Thyroid gland (tissue), 4 donors: ENCODE measurements around the gene GBGT1. TPM values are rescaled to one million over a fixed set of nuclear protein-coding genes. Genes with fewer than 3 reads are reported as not detected.
"Not testable (repeated sequence)": the region's sequence is repeated elsewhere in the genome, so short reads cannot be mapped to it uniquely, and the experiment has no call there.

Experiments used
- DNase-seq, 2 donors: peaks; one replicate each; pipeline ENCODE4 v3.0.0-alpha.2; 2019
- H3K27ac ChIP-seq, 3 donors: fragments of 200-600 bp; sonication (generic); 1 replicate in 2 of 3; 2 replicates in 1 of 3; pipeline ENCODE4 v1.5.1; 2016 to 2019; ENCODE audit warnings: mild to moderate bottlenecking in 1 of 3, moderate library complexity in 1 of 3
- H3K27me3 ChIP-seq: fragments of 200-600 bp; sonication (generic); one replicate; pipeline ENCODE4 v1.5.1; 2019
- H3K36me3 ChIP-seq, 2 donors: fragments of 200-600 bp; sonication (generic); one replicate each; pipeline ENCODE4 v1.5.1; 2016 to 2019
- H3K4me1 ChIP-seq, 2 donors: fragments of 200-600 bp; sonication (generic); one replicate each; pipeline ENCODE4 v1.5.1; 2017 to 2019
- H3K4me3 ChIP-seq, 3 donors: fragments of 200-600 bp; sonication (generic); replicated peaks in 1 of 3; 1 replicate in 2 of 3; 2 replicates in 1 of 3; pipeline ENCODE4 v1.5.1; 2016; ENCODE audit warnings: mild to moderate bottlenecking in 1 of 3
- H3K9me3 ChIP-seq: fragments of 200-600 bp; sonication (generic); one replicate; pipeline ENCODE4 v1.5.1; 2017
- CTCF ChIP-seq, 6 experiments: fragments of 200-600 bp in 3 of 6; fragments of 450-650 bp in 3 of 6; sonication (generic) in 3 of 6; IDR thresholded peaks; one replicate each; pipeline ENCODE4 v1.5.1; 2016 to 2019; ENCODE audit warnings: antibody characterized with exemption in 6 of 6, mild to moderate bottlenecking in 2 of 6, inconsistent platforms in 1 of 6, moderate library complexity in 1 of 6
- POLR2A ChIP-seq, 2 donors: fragments of 450-650 bp; IDR thresholded peaks; one replicate each; pipeline ENCODE4 v1.6.1; 2017; ENCODE audit warnings: antibody characterized with exemption in 2 of 2, mild to moderate bottlenecking in 2 of 2, moderate library complexity in 1 of 2
- WGBS, 2 donors: methylation state at CpG; one replicate each; pipeline ENCODE4 v1.1.5; 2017; 5-methylcytosine and 5-hydroxymethylcytosine counted together
- intact Hi-C: fragments of 100-400 bp; cut with DNase I; formaldehyde crosslinking; loops from one replicate; pipeline ENCODE4 v1.15.1; 2023
- total RNA-seq, 4 donors: library from RNA; depleted of rRNA; stranded (reverse); fragments of >200 nt; gene quantifications; one replicate each; pipeline ENCODE4 v1.2.3, GENCODE V29; 2016

Gene GBGT1
- total RNA-seq, 4 donors from 2014 or later, result 21.4 to 45.0 (median 25.1) TPM

GRCh38 chr9:133173056-133173455 is 9.3 kb upstream of the GBGT1 start:
- TF ChIP-seq CTCF (IDR thresholded peaks at IDR 0.05), result no peak
- no peak for TF ChIP-seq POLR2A (IDR thresholded peaks at IDR 0.05)
- DNase-seq, result no peak
- Histone ChIP-seq H3K4me1 (no peaks in the 10 kb centered on the region), H3K36me3 (no peaks in the 10 kb centered on the region), H3K9me3 (no peaks in the 10 kb centered on the region), H3K27me3 (no peaks in the 10 kb centered on the region), H3K4me3 (no peak overlapping the region), H3K27ac (no peak overlapping the region)
- 84 to 85% methylated on average over 7 of the region's 7 CpGs for WGBS, 2 donors
- intact Hi-C loops, result no loop called here

- no peak for TF ChIP-seq CTCF (IDR thresholded peaks at IDR 0.05)
- TF ChIP-seq POLR2A (IDR thresholded peaks at IDR 0.05), result no peak
- Histone ChIP-seq H3K4me1 (no peaks in the 10 kb centered on the region), H3K27me3 (no peaks in the 10 kb centered on the region), H3K27ac (no peak overlapping the region), H3K36me3 (no peaks in the 10 kb centered on the region), H3K4me3 (no peak overlapping the region), H3K9me3 (no peaks in the 10 kb centered on the region)
- 72 to 78% methylated on average over 23 of the region's 29 CpGs for WGBS, 2 donors
- intact Hi-C loops, result no loop called here
- DNase-seq, result no peak
Observed at GRCh38 chr9:133171161-133171961, 7.6 kb upstream of the GBGT1 start.

- no peak for DNase-seq
- Histone ChIP-seq H3K27me3 (no peaks in the 10 kb centered on the region), H3K9me3 (no peaks in the 10 kb centered on the region), H3K36me3 (no peaks in the 10 kb centered on the region), H3K4me3 (no peak overlapping the region), H3K4me1 (no peaks in the 10 kb centered on the region), H3K27ac (no peak overlapping the region)
- TF ChIP-seq POLR2A (IDR thresholded peaks at IDR 0.05) (no peak), CTCF (IDR thresholded peaks at IDR 0.05) (no peak)
- WGBS, 2 donors, result 85 to 89% methylated on average over 11 of the region's 11 CpGs
- intact Hi-C loops, result no loop called here
Observed at GRCh38 chr9:133170716-133171115, 7.0 kb upstream of the GBGT1 start.

- intact Hi-C loops, H3K4me3 ChIP-seq, H3K4me1 ChIP-seq, H3K27ac ChIP-seq, DNase-seq, H3K27me3 ChIP-seq, H3K36me3 ChIP-seq, H3K9me3 ChIP-seq: not testable (repeated sequence)
- 88 to 97% methylated on average over 12 of the region's 12 CpGs for WGBS, 2 donors
Observed at GRCh38 chr9:133169687-133170086, 6.0 kb upstream of the GBGT1 start.

- Histone ChIP-seq H3K27ac (no peak overlapping the region), H3K27me3 (no peaks in the 10 kb centered on the region), H3K4me1 (peaks cover 3 to 10% of the 10 kb centered on the region in 2 donors), H3K4me3 (no peak overlapping the region), H3K9me3 (no peaks in the 10 kb centered on the region), H3K36me3 (no peaks in the 10 kb centered on the region)
- TF ChIP-seq CTCF (IDR thresholded peaks at IDR 0.05), result no peak
- no peak for DNase-seq
- WGBS, 2 donors, result 91 to 93% methylated on average over 13 of the region's 13 CpGs
- intact Hi-C loops, result no loop called here
Observed at GRCh38 chr9:133169102-133169501, 5.4 kb upstream of the GBGT1 start.
